HG02678 (cell line): ENCODE data around the gene LGALS9.
"Not testable (repeated sequence)": the region's sequence is repeated elsewhere in the genome, so short reads cannot be mapped to it uniquely, and the experiment has no call there.

Source experiments
- ATAC-seq: cut with Tn5 transposase; IDR thresholded peaks from one replicate; pipeline ENCODE4 v1.9.1; 2021; ENCODE audit warnings: mild to moderate bottlenecking, moderate library complexity; ENCODE audit not compliant: unreplicated experiment

LGALS9 gene

GRCh38 chr17:27627514-27627913 is 3.5 kb upstream of the LGALS9 start:
- no peak for ATAC-seq

- no peak for ATAC-seq
Measured at GRCh38 chr17:27628376-27628775, 2.6 kb upstream of the LGALS9 start.

- not testable (repeated sequence) for ATAC-seq
Measured at GRCh38 chr17:27629260-27629659, 1.7 kb upstream of the LGALS9 start.

GRCh38 chr17:27631411-27631760 is 398 bp downstream of the LGALS9 start:
- peak; percentile 38 for ATAC-seq

- no peak for ATAC-seq
Measured at GRCh38 chr17:27631897-27632725, 1.1 kb downstream of the LGALS9 start.

GRCh38 chr17:27632766-27633165 is 1.8 kb downstream of the LGALS9 start:
- not testable (repeated sequence) for ATAC-seq

GRCh38 chr17:27633312-27634025 is 2.5 kb downstream of the LGALS9 start:
- no peak for ATAC-seq

- ATAC-seq, result no peak
Measured at GRCh38 chr17:27634026-27634335, 3.0 kb downstream of the LGALS9 start.

GRCh38 chr17:27634776-27635175 is 3.8 kb downstream of the LGALS9 start:
- ATAC-seq, result no peak

- ATAC-seq, result peak; percentile 34
Measured at GRCh38 chr17:27635275-27635823, 4.4 kb downstream of the LGALS9 start.

GRCh38 chr17:27636005-27636520 is 5.1 kb downstream of the LGALS9 start:
- not testable (repeated sequence) for ATAC-seq

- not testable (repeated sequence) for ATAC-seq
Measured at GRCh38 chr17:27637818-27638217, 6.8 kb downstream of the LGALS9 start.

- ATAC-seq, result not testable (repeated sequence)
Measured at GRCh38 chr17:27638415-27638914, 7.5 kb downstream of the LGALS9 start.

- ATAC-seq, result no peak
Measured at GRCh38 chr17:27640790-27641189, 9.8 kb downstream of the LGALS9 start.

GRCh38 chr17:27644586-27644985 is 13.6 kb downstream of the LGALS9 start:
- ATAC-seq, result no peak

GRCh38 chr17:27645621-27646020 is 14.6 kb downstream of the LGALS9 start:
- not testable (repeated sequence) for ATAC-seq

- ATAC-seq, result no peak
Measured at GRCh38 chr17:27646232-27646631, 15.2 kb downstream of the LGALS9 start.

GRCh38 chr17:27647765-27648164 is 16.8 kb downstream of the LGALS9 start:
- no peak for ATAC-seq

- ATAC-seq, result not testable (repeated sequence)
Measured at GRCh38 chr17:27649111-27649571, 18.2 kb downstream of the LGALS9 start.

- ATAC-seq, result no peak
Measured at GRCh38 chr17:27649929-27650328, 18.9 kb downstream of the LGALS9 start.

GRCh38 chr17:27650836-27651235 is 19.8 kb downstream of the LGALS9 start:
- no peak for ATAC-seq
